ENCODE data around the gene B3GNT8.

Gene B3GNT8

GRCh38 chr19:41377977-41378709 is 49.0 kb downstream of the B3GNT8 start:
- no peak overlapping the region for H3K27ac ChIP-seq
- no peak for TF ChIP-seq CTCF (IDR thresholded peaks at IDR 0.05)
- no peak for TF ChIP-seq ZFX (IDR thresholded peaks at IDR 0.05; ENCODE audit: borderline replicate concordance)

DNA sequence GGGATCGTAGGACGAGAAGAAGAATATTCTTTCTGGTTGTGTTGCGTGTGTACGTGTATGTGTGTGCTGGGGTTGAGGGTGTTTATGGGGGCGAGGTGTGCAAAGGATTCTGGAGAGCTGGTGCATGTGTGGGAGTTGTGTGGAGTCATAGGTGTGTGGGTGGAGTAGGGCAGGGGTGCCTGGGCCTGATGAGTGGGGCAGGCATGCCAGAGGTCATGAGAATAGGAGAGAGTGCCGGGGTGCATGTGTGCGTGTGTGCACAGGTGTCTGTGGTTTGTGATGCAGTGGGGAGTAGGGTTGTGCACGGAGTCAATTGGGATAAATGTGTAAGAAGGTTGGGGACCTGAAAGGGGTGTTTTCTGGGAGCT is 50.2 kb downstream of the B3GNT8 start:
- TF ChIP-seq CTCF (IDR thresholded peaks at IDR 0.05) (no peak), ZFX (IDR thresholded peaks at IDR 0.05; ENCODE audit: borderline replicate concordance) (no peak)
- H3K27ac ChIP-seq: no peak overlapping the region

- no peak within 1 kb of the TSS for H3K27ac ChIP-seq
Observed at GRCh38 chr19:41376241-41376997, 50.8 kb downstream of the B3GNT8 start, which contains the start of gene TMEM91. Gene TMEM91, plus strand, starts transcription at chr19:41376533. Its CDS starts 1,777 bp downstream, at chr19:41378310.

More at GRCh38 chr19:41376241-41376997, 50.8 kb downstream of the B3GNT8 start, which contains the start of gene TMEM91:
- no peak for TF ChIP-seq ZFX (IDR thresholded peaks at IDR 0.05; ENCODE audit: borderline replicate concordance)
- no peak for TF ChIP-seq CTCF (IDR thresholded peaks at IDR 0.05)

All from 22Rv1 (cell line).